GM18526 (cell line): ENCODE results near the gene FANCE.

Experiments used
- POLR2A ChIP-seq: IDR thresholded peaks from 3 replicates; pipeline ENCODE4 v1.6.1; 2011; ENCODE audit not compliant: insufficient read length; ENCODE audit errors: extremely low read depth

The FANCE gene

GRCh38 chr6:35486005-35486925, 34.1 kb downstream of the FANCE start:
- no peak for TF ChIP-seq POLR2A

GRCh38 chr6:35487658-35488516, 35.7 kb downstream of the FANCE start:
- TF ChIP-seq POLR2A = no peak

- TF ChIP-seq POLR2A = no peak
Observed at GRCh38 chr6:35488517-35488862, 36.4 kb downstream of the FANCE start.

GRCh38 chr6:35489066-35489465, 36.9 kb downstream of the FANCE start:
- no peak for TF ChIP-seq POLR2A

- no peak for TF ChIP-seq POLR2A
Observed at GRCh38 chr6:35489995-35490791, 38.1 kb downstream of the FANCE start.

GRCh38 chr6:35490821-35491557, 38.9 kb downstream of the FANCE start:
- no peak for TF ChIP-seq POLR2A

- no peak for TF ChIP-seq POLR2A
Observed at GRCh38 chr6:35491558-35492257, 39.6 kb downstream of the FANCE start.

- no peak for TF ChIP-seq POLR2A
Observed at GRCh38 chr6:35492258-35492973, 40.3 kb downstream of the FANCE start.

- no peak for TF ChIP-seq POLR2A
Observed at GRCh38 chr6:35492974-35493284, 40.8 kb downstream of the FANCE start.

- no peak for TF ChIP-seq POLR2A
Observed at GRCh38 chr6:35493307-35493983, 41.3 kb downstream of the FANCE start.

- no peak for TF ChIP-seq POLR2A
Observed at GRCh38 chr6:35494161-35494563, 42.0 kb downstream of the FANCE start.

- no peak for TF ChIP-seq POLR2A
Observed at GRCh38 chr6:35495258-35496035, 43.3 kb downstream of the FANCE start.

GRCh38 chr6:35496036-35496840, 44.1 kb downstream of the FANCE start:
- no peak for TF ChIP-seq POLR2A
